OCI-LY1 (cell line): ENCODE measurements around the gene TAL2.

Source experiments
- CTCF ChIP-seq: fragments of 200-600 bp; sonication (generic), shearing (Covaris generic); IDR thresholded peaks from 2 replicates; pipeline ENCODE4 v1.5.1; 2017; ENCODE audit warnings: mild to moderate bottlenecking, antibody characterized with exemption, low read length, moderate library complexity, mixed read lengths
- EZH2 ChIP-seq: fragments of 200-600 bp; sonication (generic), shearing (Covaris generic); IDR thresholded peaks from 2 replicates; pipeline ENCODE4 v1.8.0; 2017; ENCODE audit warnings: borderline replicate concordance, mixed run types, mild to moderate bottlenecking, antibody characterized with exemption, low read length, moderate library complexity, mixed read lengths

DNA sequence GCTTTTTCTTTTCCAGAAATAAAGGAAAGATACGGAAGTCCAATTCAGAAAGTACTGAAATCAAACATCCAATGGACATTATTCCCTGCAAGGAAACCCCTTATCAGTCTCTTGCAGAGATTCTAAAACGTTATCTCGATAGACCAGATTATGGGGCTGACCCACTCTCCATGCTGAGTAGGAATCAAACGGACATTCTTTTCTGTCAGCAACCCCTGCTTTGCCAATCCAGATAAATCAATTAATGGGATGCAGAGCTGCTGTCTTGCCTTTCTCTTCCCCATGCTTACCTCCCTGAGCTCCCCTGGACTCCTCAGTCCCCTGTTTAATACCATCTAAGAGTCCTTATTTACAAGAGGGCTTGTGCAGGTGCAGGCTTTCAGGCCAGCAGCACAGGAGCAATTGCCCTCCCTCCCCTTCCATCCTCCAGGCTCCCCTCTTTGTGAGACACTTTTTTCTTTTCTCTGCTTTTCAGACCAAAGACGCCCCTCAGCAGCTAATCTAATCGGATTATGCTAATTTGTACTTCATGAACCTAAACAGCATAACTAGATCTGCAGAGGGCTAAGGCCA lies 14.2 kb downstream of the TAL2 start:
- no peak for TF ChIP-seq CTCF
- TF ChIP-seq EZH2, result no peak
